HG03439 (cell line): ENCODE measurements around the gene SSBP2.

Experiments
- ATAC-seq: cut with Tn5 transposase; IDR thresholded peaks from one replicate; pipeline ENCODE4 v1.9.1; 2021; ENCODE audit warnings: mild to moderate bottlenecking, moderate library complexity; ENCODE audit not compliant: unreplicated experiment

SSBP2 gene

DNA sequence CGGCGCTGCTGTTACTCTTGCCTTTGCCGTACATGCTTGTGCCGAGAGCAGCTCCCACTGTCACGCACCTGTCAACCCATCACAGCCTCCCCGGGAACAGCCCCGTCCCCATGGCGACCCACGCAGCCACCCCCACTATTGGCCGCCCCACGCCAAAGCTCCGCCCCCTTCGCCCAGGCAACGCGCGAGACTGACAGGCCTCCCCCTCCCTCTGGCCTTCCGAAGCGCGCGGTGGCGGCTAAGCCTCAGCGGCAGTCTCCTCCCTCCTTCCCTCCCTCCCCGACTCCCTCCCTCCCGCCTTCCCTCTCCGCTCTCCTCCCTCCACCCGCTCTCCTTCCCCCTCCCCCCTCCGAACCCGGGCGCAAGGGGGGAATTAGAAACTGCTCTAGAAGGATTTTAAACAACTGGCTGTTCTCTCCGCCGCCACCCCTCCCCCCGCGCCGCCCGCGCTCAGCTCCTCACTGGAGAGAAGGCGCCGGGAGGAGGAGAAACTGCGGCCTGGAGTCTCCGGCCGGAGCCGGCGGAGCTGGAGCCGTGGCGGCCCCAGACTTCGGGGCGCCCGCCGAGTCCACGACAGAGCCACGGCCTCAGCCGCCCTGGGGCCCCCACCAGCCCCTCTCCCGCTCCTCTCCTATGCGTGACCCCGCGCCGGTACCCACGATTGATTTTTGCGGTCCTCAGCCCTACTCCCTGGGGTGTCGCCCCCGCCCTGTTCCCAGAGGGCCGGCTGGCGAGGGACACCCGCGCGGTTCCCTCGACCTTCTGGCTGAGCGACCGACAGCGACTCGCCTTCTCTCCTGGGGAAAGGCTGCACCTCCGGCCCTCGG, at the start of gene SSBP2:
SSBP2 (minus strand) TSS at position 89 of the 827 bp plus-strand sequence; CDS start at position 34, 55 bp downstream.
- peak; percentile 74 for ATAC-seq

DNA sequence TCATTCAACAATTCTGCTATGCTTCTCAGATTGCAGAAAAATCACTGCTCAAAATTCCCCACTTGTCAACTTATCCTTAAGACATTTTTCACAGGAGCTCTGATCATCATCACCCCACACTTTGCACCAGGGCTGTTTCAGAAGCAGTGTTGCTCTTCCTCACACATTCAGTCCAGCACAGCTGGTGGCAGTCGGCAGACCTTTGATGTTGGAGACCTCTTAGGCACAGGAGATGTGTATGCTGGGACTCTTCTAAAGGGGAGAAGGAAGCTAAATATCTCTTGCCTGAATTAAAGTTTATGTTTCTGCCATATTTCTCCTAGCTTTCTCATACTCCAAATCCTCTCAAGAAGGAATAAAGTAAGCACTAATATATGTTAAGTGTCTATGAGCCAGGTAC, 44.8 kb upstream of the SSBP2 start:
- ATAC-seq = no peak

DNA sequence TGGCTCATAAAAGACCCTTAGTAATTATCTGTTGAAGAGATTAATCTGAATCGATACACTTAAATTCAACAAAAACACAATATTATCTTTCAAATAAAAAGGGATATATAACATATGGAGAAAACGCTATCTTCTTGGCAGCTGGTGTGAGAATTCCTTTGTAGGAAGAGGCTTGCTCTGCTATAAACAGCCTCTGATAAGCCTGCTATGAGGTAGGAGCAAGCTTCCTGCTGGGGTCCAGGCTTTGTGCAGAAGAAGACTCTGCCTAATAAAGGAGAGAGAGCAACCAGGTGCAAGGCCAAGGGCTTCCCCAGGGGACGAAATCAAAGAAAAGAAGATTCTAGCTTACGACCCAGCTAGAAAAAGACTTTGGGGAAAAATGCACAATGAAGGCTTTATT, 43.3 kb upstream of the SSBP2 start:
- ATAC-seq = no peak

DNA sequence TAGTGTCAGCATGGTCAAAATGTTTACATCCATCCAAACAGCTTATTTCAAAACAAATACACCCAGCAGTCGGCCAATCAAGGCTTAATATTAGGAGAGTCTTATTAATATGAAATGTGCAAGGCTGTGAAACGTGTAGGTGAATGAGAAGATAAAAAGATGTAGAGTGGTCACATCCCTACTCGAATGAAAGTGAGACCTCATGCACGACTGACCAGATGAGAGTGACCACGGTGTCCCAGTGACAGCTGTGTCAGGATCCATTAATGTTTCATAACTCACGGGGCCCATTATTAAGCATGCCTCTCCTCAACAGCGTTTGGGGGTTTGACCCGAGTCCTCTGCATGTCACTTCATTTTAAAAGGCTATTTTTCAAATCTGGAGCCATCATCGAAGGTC, 39.4 kb upstream of the SSBP2 start:
- no peak for ATAC-seq

- no peak for ATAC-seq
Observed at GRCh38 chr5:81789033-81789432, 38.1 kb upstream of the SSBP2 start.

GRCh38 chr5:81788329-81788728, 37.4 kb upstream of the SSBP2 start:
- ATAC-seq = no peak

- no peak for ATAC-seq
Observed at GRCh38 chr5:81787474-81788242, 36.8 kb upstream of the SSBP2 start.

DNA sequence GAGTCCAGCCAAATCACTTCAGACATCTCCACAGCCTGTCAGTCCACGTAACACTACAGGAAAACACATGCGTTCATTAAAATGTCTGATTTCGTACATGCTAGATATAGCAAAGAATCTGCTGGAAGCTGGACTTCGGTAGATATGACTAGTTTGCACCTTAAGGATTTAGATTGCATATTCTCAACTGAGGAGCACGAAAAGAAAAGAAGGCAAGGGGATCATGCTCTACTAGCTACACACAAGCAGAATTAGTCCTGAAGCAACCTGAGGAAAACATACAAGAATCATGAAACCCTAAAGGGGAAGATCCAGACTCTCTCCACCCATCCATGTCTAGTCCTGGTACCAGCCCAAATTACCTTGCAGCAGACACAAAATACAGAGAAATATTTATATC, 36.1 kb upstream of the SSBP2 start:
- no peak for ATAC-seq

DNA sequence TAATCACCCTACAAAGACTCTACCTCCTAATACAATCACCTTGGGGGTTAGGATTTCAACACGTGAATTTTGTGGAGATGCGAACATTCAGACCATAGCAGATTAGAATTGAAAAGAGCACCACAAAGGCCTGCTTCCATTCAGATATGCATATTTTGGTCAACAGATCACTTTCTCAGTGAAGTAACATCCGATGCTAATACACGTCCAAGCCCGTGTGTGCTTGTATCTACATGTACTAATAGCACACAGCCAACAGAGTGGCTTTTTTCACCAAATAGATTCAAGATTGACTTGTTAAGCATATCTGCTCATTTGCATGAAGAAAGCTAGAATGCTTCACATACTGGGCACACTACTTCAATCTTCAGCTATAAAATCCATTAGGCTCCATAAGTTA, 35.6 kb upstream of the SSBP2 start:
- no peak for ATAC-seq

- no peak for ATAC-seq
Observed at GRCh38 chr5:81785322-81785721, 34.4 kb upstream of the SSBP2 start.

- ATAC-seq = no peak
Observed at GRCh38 chr5:81783401-81783800, 32.5 kb upstream of the SSBP2 start.

DNA sequence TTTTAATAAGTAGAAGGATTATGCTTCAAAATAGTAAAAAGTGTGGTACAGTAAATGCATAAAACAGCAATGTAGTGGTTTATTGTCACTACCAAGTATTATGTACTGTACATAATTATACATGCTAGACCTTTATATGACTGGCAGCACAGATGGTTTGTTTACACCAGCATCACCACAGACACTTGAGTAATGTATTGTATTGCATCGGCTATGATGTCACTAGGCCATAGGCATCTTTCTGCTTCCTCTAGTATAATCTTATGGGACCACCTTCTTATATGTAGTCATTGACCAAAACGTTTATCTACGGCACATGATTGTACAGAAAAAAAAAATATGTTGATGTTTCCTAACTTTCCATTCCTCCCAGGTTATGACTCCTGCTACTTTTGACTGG, 31.9 kb upstream of the SSBP2 start:
- no peak for ATAC-seq

DNA sequence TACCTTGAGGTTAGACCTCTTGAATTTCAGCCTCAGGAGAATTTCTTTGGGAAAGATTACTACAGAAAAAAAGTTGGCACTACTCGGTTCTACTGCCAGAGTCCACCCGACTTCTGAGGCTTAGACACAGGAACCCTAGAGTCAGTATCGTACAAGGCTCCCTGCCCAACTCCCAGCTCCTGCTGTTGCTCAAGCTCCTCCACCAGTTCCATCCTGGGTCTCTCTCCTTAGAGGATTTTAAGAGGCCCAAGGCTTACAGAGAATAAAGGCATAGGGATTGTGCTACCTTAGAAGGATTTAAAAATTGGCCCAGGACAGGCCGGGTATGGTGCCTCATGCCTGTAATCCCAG, 29.0 kb upstream of the SSBP2 start:
- peak; percentile 17 for ATAC-seq

DNA sequence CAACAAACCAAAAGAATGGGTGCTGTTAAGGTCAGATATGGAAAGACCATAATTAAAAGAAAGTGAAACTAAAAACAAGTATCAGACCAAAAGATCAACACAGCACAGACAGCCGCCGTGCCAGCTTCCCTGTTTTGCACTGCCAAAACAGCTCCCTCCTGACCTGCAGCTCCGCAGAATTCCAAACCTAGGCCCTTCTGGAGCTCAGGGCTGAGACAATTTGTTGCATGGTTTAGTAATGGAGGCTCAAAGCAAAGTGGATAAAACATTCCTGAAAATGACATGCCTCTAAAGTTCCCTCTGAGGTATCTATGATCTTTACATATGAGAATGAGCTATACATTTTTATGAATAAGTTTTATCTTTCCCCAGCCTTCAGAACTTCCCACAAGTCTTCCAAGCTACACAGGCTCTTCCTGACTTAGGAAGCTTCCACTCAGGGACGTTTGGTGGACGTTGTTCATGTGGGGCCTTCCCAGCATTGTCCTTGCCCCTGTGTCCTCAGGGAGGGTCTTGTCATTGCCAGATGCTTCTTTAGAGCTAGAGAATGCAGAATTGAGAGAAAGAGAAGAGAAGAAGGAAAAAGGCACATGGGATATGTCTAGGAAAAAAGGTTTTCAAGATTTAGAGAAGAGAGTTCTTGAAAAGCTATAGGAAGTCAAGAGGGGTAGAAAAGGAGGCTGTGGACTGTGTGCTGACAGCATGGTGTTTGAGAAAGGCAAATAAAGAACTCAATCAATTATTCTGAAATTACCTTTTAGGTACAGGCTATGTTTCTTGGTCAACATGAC, 28.4 kb upstream of the SSBP2 start:
- peak; percentile 88 for ATAC-seq

GRCh38 chr5:81778642-81779041, 27.7 kb upstream of the SSBP2 start:
- ATAC-seq = no peak

DNA sequence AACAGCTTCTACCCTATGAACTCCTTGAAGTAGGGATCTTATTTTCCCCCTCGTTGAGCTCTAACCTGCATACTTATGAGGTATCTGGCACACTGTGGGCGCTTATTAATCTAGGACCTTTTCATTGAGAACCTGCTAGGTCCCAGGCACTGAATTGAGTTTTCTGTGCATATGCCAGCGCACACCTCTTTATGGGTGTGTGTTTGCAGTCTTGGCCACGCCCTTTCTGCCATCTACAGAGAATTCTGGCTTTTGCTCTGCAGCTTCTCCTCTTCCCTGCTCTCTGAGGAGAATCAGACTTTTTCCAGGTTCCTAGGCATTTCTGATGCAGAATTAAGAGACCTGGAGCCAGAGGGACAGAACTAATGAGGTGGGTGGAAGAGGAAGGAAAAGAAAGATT, 25.4 kb upstream of the SSBP2 start:
- ATAC-seq = no peak

DNA sequence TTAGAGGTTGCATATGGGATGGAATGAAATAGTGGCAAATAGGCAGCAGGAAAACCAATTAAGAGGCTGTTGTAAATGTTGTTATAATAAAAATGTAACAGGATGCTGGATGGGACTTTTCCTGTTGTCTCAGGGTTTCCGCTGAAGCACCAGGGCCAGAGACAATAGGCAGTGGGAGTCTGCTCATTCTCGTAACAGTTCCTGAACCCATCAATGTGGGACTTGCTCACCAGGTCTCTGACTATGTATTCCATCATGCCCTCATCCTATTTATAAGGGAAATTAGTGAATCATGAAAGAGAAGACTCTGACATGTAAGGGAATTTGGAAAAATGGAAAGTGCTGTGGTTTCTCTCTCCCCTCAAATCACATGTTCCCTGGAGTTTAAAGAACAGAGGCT, 23.5 kb upstream of the SSBP2 start:
- no peak for ATAC-seq

GRCh38 chr5:81773574-81773973, 22.7 kb upstream of the SSBP2 start:
- no peak for ATAC-seq

GRCh38 chr5:81773161-81773560, 22.3 kb upstream of the SSBP2 start:
- no peak for ATAC-seq

DNA sequence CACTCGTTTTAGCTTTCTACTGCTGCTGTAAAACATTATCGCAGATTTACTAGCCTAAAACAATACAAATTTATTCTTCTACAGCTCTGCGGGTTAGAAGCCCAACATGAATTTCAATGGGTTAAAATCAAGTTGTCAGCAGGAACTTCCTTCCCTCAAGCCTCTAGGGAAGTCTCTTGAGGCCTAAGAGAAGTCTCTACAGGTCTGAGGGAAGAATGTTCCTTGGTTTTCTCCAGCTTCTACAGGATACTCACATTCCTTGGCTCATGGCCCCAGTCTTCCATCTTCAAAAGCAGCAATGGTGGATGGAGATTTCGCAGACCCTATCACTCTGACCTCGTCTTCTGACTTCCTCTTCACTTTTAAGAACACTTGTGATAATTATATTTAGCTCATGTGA, 21.6 kb upstream of the SSBP2 start:
- ATAC-seq = no peak

DNA sequence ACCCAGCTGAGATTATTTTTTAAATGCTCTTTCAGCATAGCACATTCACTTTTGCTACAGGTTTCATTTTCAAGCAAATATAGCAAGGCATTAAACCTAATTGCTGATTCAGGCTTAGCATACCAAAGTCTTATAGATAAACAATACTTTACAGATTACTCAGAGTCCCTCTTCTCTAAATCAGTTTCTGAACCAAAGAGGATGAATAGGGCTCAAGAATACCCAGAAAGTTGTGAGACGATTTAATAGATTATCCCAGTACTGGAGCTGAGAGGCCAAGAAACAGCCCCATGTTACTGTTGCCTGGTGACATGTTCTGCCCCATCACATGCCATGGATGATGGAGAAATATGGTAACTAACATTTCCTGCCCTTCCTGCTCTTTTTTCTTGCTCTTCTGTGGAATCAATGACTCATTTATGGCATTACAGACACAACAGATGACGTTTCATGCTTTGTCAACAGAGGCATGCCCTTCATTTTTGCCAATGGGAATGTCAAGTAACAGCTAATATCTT, 18.1 kb upstream of the SSBP2 start:
- no peak for ATAC-seq
